Sigmoid colon (tissue), 7 donors: Measurements from ENCODE around the gene KCND3. TPM values are rescaled to one million over a fixed set of nuclear protein-coding genes. Genes with fewer than 3 reads are reported as not detected.

Experiments used
- DNase-seq: peaks from one replicate; pipeline ENCODE4 v3.0.0-alpha.2; 2019
- H3K27ac ChIP-seq, 4 donors: fragments of 200-600 bp; sonication (generic); one replicate each; pipeline ENCODE4 v1.5.1; 2016 to 2019; ENCODE audit warnings: mild to moderate bottlenecking in 1 of 4
- H3K27me3 ChIP-seq, 3 donors: fragments of 200-600 bp; sonication (generic); one replicate each; pipeline ENCODE4 v1.5.1; 2019; ENCODE audit warnings: mild to moderate bottlenecking in 1 of 3
- H3K36me3 ChIP-seq, 4 donors: fragments of 200-600 bp; sonication (generic); one replicate each; pipeline ENCODE4 v1.5.1; 2016 to 2019
- H3K4me1 ChIP-seq, 4 donors: fragments of 200-600 bp; sonication (generic); one replicate each; pipeline ENCODE4 v1.5.1; 2017 to 2019
- H3K4me3 ChIP-seq, 4 donors: fragments of 200-600 bp; sonication (generic); one replicate each; pipeline ENCODE4 v1.5.1; 2017 to 2019; ENCODE audit warnings: mild to moderate bottlenecking in 2 of 4, moderate library complexity in 1 of 4
- H3K9me3 ChIP-seq, 4 donors: fragments of 200-600 bp in 3 of 4; sonication (generic) in 3 of 4; one replicate each; pipeline versions ENCODE4 v1.5.1 to v1.6.1; 2013 to 2019
- CTCF ChIP-seq, 4 experiments: fragments of 450-650 bp in 3 of 4; fragments of 200-600 bp in 1 of 4; IDR thresholded peaks; one replicate each; pipeline ENCODE4 v1.5.1; 2016 to 2019; ENCODE audit warnings: antibody characterized with exemption in 4 of 4, mild to moderate bottlenecking in 3 of 4, moderate library complexity in 2 of 4
- EP300 ChIP-seq, 4 donors: sonication (generic); formaldehyde crosslinking; IDR thresholded peaks; one replicate each; pipeline ENCODE4 v1.6.1; 2017; ENCODE audit warnings: antibody characterized with exemption in 4 of 4
- POLR2A ChIP-seq, 2 donors: fragments of 450-650 bp; IDR thresholded peaks; one replicate each; pipeline ENCODE4 v1.6.1; 2016; ENCODE audit warnings: antibody characterized with exemption in 2 of 2, mild to moderate bottlenecking in 2 of 2, moderate library complexity in 2 of 2
- POLR2AphosphoS5 ChIP-seq, 4 donors: sonication (generic); formaldehyde crosslinking; IDR thresholded peaks; one replicate each; pipeline ENCODE4 v1.6.1; 2017; ENCODE audit warnings: antibody characterized with exemption in 4 of 4
- WGBS, 2 donors: extraction: QIAGEN DNeasy Blood & Tissue Kit; methylation state at CpG; one replicate each; pipeline ENCODE4 v1.1.7; 2013; 5-methylcytosine and 5-hydroxymethylcytosine counted together
- intact Hi-C: fragments of 100-400 bp; cut with DNase I; formaldehyde crosslinking; loops from one replicate; pipeline ENCODE4 v1.15.1; 2023
- polyA plus RNA-seq, 3 donors: library from polyadenylated mRNA; stranded (reverse); fragments of 200-250 nt; gene quantifications; one replicate each; pipeline ENCODE4 v1.2.3, GENCODE V29; 2013
- total RNA-seq, 4 donors: library from RNA; depleted of rRNA; stranded (reverse); fragments of >200 nt; gene quantifications; one replicate each; pipeline ENCODE4 v1.1.0, GENCODE V29; 2016
- donor health status: healthy with polysubstance abuse.
- donor health status: Bipolar disorder and iron deficiency.
- donor health status: healthy.

Gene KCND3
- total and polyA plus RNA-seq, 7 donors: 0.23 to 18.3 (median 5.9) TPM

DNA sequence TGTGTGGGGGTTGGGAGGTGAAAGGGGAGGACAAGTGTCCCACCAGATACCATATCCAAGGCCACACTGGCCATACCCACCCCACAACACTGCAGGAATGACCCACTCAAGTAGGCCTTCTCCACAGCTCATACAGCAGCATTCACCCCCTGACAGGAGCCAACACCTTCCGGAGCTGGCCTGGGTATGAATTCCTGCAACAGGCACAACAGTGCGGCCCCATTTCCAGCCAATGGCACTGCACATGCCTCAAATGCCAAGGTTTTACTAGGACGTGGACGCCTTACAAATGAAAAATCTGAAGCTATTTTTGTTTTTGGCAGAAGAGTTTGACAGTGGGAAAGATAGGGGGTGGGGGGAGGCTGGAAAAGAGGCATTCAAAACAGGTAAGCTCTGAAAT is 2.0 kb downstream of the KCND3 start:
- intact Hi-C loops: no loop called here
- DNase-seq: no peak
- H3K27ac ChIP-seq: peak overlapping the region; percentile 12 to 86 (median 82)
- peaks cover 0 to 1% (median under 1%) of the 10 kb centered on the region in 4 donors for H3K36me3 ChIP-seq
- no peaks in the 10 kb centered on the region for H3K9me3 ChIP-seq
- H3K4me1 ChIP-seq: peaks cover 0 to 52% (median 42%) of the 10 kb centered on the region in 4 donors
- H3K4me3 ChIP-seq: no peak overlapping the region
- TF ChIP-seq EP300 (IDR thresholded peaks at IDR 0.05) (no peak), POLR2AphosphoS5 (IDR thresholded peaks at IDR 0.05) (no peak), POLR2A (IDR thresholded peaks at IDR 0.05) (no peak)
- H3K27me3 ChIP-seq: no peaks in the 10 kb centered on the region
- 80 to 90% methylated on average over 4 of the region's 4 CpGs for WGBS, 2 donors

DNA sequence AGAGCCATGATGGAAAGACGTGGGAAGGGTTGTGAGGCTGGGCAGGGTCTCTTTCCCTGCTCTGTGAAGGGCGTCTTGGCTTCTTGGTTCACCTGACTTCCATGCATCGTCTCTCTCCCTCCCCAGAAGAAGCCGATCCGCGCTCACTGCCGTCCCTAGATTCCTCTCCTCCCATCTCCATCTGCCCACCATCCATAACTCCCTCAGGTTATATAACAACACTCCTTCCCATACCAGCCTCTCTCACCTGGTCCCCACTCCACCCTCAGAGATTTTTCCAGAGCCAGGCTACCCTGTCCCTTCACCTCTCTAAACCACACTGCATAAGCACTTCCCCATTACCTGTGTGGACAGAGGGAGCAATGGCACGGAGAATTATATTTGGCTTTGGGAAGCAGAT is 6.0 kb downstream of the KCND3 start:
- no peaks in the 10 kb centered on the region for H3K27me3 ChIP-seq
- H3K9me3 ChIP-seq: no peaks in the 10 kb centered on the region
- H3K4me3 ChIP-seq: no peak overlapping the region
- intact Hi-C loops: no loop called here
- peak overlapping the region in 1 of 4 donors; percentile 54 for H3K27ac ChIP-seq
- H3K4me1 ChIP-seq: peaks cover 0 to 20% (median 17%) of the 10 kb centered on the region in 4 donors
- 80 to 88% methylated on average over 8 of the region's 8 CpGs for WGBS, 2 donors
- TF ChIP-seq POLR2A (IDR thresholded peaks at IDR 0.05) (no peak), POLR2AphosphoS5 (IDR thresholded peaks at IDR 0.05) (no peak), EP300 (IDR thresholded peaks at IDR 0.05) (no peak), CTCF (IDR thresholded peaks at IDR 0.05) (no peak)
- DNase-seq: no peak
- peaks cover 0 to 17% (median 5%) of the 10 kb centered on the region in 4 donors for H3K36me3 ChIP-seq

DNA sequence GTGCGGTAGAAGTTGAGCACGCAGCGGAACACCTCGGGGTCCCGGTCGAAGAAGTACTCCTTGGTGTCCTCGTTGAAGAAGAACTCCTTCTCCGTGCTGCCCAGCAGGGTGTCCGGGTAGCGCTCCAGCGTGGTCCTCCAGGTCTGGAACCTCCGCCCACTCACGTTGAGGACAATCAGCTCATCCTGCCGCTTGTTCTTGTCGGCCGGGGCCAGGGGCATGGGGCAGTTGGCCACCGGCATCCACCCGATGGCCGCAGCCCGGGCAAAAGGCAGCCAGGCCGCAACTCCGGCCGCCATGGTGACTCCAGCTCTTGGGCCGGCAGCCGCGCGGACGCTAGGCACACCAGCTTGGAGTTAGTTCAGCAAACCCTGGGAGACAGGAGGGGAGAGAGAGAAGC is 7.0 kb downstream of the KCND3 start:
- Histone ChIP-seq H3K9me3 (no peaks in the 10 kb centered on the region), H3K4me1 (peaks cover 0 to 10% (median 6%) of the 10 kb centered on the region in 4 donors), H3K36me3 (peaks cover 0 to 17% (median 5%) of the 10 kb centered on the region in 4 donors), H3K4me3 (no peak overlapping the region), H3K27ac (no peak overlapping the region), H3K27me3 (no peaks in the 10 kb centered on the region)
- TF ChIP-seq CTCF (IDR thresholded peaks at IDR 0.05) (no peak), POLR2A (IDR thresholded peaks at IDR 0.05) (no peak), POLR2AphosphoS5 (IDR thresholded peaks at IDR 0.05) (no peak), EP300 (IDR thresholded peaks at IDR 0.05) (no peak)
- intact Hi-C loops: no loop called here
- no peak for DNase-seq
- 95% methylated on average over 28 of the region's 28 CpGs for WGBS, 2 donors

- DNase-seq: no peak
- TF ChIP-seq POLR2AphosphoS5 (IDR thresholded peaks at IDR 0.05): no peak
- TF ChIP-seq POLR2A (IDR thresholded peaks at IDR 0.05): no peak
- TF ChIP-seq CTCF (IDR thresholded peaks at IDR 0.05): no peak
- TF ChIP-seq EP300 (IDR thresholded peaks at IDR 0.05): no peak
- H3K4me1 ChIP-seq: peaks cover 0 to 4% (median 2%) of the 10 kb centered on the region in 4 donors
- WGBS, 2 donors: 96 to 97% methylated on average over 37 of the region's 37 CpGs
- H3K27me3 ChIP-seq: no peaks in the 10 kb centered on the region
- peaks cover 0 to 17% (median 5%) of the 10 kb centered on the region in 4 donors for H3K36me3 ChIP-seq
- no peak overlapping the region for H3K27ac ChIP-seq
- intact Hi-C loops: no loop called here
- H3K9me3 ChIP-seq: no peaks in the 10 kb centered on the region
- H3K4me3 ChIP-seq: no peak overlapping the region
These were observed 7.6 kb downstream of the KCND3 start for GRCh38 chr1:111981871-111982270.

DNA sequence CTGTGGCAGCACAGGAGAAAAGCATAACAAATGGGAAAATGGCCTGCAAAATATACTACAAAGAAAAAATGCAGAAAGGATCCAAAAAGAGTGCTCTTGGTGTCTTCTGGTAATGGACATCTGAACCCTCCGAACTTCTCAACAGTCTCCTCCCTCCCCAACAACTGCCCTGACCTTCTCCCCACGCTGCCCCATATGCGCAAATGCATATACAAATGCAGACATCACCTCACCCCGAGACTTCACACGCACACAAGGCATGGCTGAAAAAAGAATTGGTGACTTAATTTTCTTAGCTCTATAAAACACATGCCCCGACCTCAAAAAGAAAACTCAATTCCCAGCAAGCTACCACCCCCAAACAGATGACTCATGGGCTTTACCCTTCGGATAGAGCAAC is 8.4 kb downstream of the KCND3 start:
- no peak for DNase-seq
- intact Hi-C loops: no loop called here
- H3K4me1 ChIP-seq: no peaks in the 10 kb centered on the region
- H3K27me3 ChIP-seq: no peaks in the 10 kb centered on the region
- peaks cover 0 to 17% (median 5%) of the 10 kb centered on the region in 4 donors for H3K36me3 ChIP-seq
- WGBS, 2 donors: 65 to 79% methylated on average over 7 of the region's 7 CpGs
- no peak for TF ChIP-seq EP300 (IDR thresholded peaks at IDR 0.05)
- TF ChIP-seq POLR2A (IDR thresholded peaks at IDR 0.05): no peak
- TF ChIP-seq CTCF (IDR thresholded peaks at IDR 0.05): no peak
- TF ChIP-seq POLR2AphosphoS5 (IDR thresholded peaks at IDR 0.05): no peak
- H3K27ac ChIP-seq: no peak overlapping the region
- no peak overlapping the region for H3K4me3 ChIP-seq
- no peaks in the 10 kb centered on the region for H3K9me3 ChIP-seq
